ENCODE data around the gene KRTAP12-2. TPM values are rescaled to one million over a fixed set of nuclear protein-coding genes. Genes with fewer than 3 reads are reported as not detected.
"Not testable (repeated sequence)": the region's sequence is repeated elsewhere in the genome, so short reads cannot be mapped to it uniquely, and the experiment has no call there.

KRTAP12-2 gene
- total RNA-seq, 1 donor = not detected

DNA sequence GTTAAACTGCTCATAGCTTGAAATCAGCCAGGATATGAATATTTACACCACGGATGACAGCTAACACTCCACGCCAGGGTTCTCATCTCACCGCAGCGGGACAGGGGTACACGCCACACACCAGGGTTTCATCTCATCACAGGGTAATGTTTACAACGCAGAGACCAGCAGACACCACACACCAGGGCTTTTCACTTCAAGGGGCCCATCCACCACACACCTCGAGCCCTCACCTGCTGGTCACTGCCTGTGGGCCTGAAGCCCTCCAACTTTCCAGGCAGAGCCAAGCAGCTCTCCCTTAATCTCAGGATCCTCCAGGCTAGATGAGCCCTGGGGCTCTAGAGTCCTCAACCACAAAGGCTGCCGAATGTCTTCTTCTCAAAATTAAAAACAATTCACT is 28.9 kb upstream of the KRTAP12-2 start:
- TF ChIP-seq, protein P1, sequence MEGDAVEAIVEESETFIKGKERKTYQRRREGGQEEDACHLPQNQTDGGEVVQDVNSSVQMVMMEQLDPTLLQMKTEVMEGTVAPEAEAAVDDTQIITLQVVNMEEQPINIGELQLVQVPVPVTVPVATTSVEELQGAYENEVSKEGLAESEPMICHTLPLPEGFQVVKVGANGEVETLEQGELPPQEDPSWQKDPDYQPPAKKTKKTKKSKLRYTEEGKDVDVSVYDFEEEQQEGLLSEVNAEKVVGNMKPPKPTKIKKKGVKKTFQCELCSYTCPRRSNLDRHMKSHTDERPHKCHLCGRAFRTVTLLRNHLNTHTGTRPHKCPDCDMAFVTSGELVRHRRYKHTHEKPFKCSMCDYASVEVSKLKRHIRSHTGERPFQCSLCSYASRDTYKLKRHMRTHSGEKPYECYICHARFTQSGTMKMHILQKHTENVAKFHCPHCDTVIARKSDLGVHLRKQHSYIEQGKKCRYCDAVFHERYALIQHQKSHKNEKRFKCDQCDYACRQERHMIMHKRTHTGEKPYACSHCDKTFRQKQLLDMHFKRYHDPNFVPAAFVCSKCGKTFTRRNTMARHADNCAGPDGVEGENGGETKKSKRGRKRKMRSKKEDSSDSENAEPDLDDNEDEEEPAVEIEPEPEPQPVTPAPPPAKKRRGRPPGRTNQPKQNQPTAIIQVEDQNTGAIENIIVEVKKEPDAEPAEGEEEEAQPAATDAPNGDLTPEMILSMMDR (IDR thresholded peaks at IDR 0.05; ENCODE audit: insufficient read depth, low read depth, low read length) = no peak
- DNase-seq (ENCODE audit: low read depth) = no peak
- no peak overlapping the region for H3K4me3 ChIP-seq (ENCODE audit: low read depth, low read length)

DNA sequence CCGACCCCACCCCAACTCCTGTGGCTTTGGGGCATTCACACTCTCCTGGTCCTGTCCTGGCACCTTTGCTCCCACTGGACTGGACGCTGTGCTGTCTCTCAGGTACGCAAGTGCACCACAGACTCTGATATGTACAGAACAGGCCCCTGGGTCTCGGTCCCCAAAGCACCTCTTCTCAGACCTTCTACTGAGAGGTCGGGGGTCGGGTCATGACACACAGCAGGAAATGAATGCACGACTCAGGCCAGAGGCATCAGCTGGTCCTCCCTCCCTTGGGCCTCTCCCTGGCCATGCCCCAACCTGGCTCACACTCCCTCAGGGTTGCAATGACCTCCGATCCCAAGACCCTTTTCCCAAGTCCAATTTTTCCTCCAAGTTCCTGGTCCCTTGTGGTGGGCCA is 28.5 kb upstream of the KRTAP12-2 start:
- no peak for DNase-seq (ENCODE audit: low read depth)
- TF ChIP-seq, protein P1 (IDR thresholded peaks at IDR 0.05; ENCODE audit: insufficient read depth, low read depth, low read length) = no peak

DNA sequence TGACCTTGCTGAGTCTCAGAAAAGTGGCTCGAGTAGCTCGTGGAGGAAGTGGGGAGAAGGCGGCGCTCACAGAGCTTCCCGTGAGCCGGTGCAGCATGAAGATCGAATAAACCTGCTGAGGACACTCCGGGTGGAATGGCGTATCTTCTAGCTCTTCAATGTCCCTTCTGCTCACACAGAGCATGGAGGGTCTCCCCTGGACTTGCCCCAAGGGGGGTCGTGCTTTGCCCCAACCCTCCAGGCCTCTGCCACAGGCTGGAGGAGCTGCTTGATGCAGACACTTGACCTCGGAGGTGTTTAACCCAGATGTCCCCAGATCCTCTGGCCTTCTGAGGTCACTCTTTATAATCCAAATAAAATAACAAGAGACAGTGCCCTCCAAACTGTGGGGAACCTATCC is 28.0 kb upstream of the KRTAP12-2 start:
- no peak for DNase-seq (ENCODE audit: low read depth)
- no peak overlapping the region for H3K4me3 ChIP-seq (ENCODE audit: low read depth, low read length)
- TF ChIP-seq, protein P1 (IDR thresholded peaks at IDR 0.05; ENCODE audit: insufficient read depth, low read depth, low read length) = no peak

More for the DNA sequence above, 28.5 kb upstream of the KRTAP12-2 start:
- no peak overlapping the region for H3K4me3 ChIP-seq (ENCODE audit: low read depth, low read length)

DNA sequence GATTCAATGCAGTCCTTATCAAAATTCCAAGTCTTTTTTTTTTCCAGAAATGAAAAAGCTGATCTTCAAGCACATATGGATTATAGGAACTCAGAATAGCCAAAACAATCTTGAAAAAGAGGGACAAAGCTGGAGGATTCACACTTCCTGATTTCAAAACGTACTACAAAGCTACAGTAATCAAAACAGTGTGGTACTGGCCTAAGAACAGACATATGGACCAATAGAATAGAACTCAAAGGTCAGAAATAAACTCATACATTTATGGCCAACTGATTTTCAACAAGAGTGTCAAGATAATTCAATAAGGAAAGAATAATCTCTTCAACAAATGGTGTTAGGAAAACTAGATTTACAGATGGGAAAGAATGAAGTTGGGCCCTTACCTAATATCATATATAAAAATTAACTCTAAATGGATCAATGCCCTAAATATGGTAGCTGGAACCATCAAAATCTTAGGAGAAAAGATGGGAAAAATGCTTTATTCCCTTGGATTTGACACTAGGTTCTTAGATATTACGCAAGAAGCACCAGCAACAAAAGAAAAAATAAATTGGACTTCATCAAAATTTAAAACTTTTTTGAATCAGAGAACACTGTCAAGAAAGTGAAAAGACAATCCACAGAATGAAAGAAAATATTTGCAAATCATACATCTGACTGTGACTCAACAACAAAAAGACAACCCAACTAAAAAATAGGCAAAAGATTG is 26.2 kb upstream of the KRTAP12-2 start:
- TF ChIP-seq, protein P1 (IDR thresholded peaks at IDR 0.05; ENCODE audit: insufficient read depth, low read depth, low read length) = no peak

DNA sequence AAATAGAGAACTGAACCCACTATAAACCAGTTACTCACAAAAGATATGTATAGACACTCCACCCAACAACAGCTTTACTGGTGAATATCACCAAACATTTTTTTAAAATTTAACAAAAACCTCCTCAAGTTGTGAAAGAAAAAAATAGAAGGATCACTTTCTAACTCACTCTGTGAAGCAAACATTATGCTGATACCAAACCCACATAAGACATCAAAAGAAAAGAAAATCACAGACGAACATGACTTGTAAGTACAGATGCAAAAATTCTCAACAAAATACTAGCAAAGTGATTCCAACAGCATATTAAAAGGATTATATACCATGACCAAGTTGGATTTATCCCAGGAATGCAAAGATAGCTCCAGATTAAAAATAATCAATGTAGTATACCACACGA is 25.0 kb upstream of the KRTAP12-2 start:
- TF ChIP-seq, protein P1 (IDR thresholded peaks at IDR 0.05; ENCODE audit: insufficient read depth, low read depth, low read length) = no peak
- H3K4me3 ChIP-seq (ENCODE audit: low read depth, low read length) = no peak overlapping the region
- DNase-seq (ENCODE audit: low read depth) = no peak

More for the DNA sequence above, 26.2 kb upstream of the KRTAP12-2 start:
- DNase-seq (ENCODE audit: low read depth) = no peak
- no peak overlapping the region for H3K4me3 ChIP-seq (ENCODE audit: low read depth, low read length)

DNA sequence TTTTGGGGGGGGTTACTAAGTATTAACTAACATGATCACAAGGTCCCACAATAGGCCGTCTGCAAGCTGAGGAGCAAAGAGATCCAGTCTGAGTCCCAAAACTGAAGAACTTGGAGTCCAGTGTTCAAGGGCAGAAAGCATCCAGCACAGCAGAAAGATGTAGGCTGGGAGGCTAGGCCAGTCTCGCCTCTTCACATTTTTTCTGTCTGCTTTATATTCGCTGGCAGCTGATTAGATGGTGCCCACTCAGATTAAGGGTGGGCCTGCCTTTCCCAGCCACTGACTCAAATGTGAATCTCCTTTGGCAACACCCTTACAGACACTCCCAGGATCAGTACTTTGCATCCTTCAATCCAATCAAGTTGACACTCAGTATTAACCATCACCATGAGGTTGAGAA is 23.0 kb upstream of the KRTAP12-2 start:
- DNase-seq (ENCODE audit: low read depth) = not testable (repeated sequence)

DNA sequence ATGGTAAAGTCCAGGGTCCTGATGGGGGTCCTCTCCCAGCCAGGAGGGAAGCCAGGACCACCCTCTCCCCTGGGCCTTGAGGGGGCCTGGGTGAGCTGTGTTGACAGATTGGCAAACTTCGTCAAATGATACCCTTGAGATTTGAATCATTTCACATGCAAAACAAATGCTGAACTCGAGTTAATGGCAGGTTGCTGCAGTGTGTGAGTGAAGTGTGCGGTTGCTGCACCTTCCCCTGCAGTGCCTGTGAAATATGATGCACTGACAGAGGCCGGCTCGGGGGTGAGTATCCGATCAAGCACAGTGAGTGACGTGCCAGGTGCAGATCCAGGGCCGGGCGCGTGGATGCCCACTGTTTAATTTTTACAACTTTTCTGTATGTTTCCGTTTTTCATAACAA is 20.9 kb upstream of the KRTAP12-2 start:
- no peak for DNase-seq (ENCODE audit: low read depth)
- TF ChIP-seq, protein P1 (IDR thresholded peaks at IDR 0.05; ENCODE audit: insufficient read depth, low read depth, low read length) = no peak
- H3K4me3 ChIP-seq (ENCODE audit: low read depth, low read length) = no peak overlapping the region

More for the DNA sequence above, 23.0 kb upstream of the KRTAP12-2 start:
- not testable (repeated sequence) for H3K4me3 ChIP-seq (ENCODE audit: low read depth, low read length)

Data from fibroblast of villous mesenchyme (primary cell).